HG03469 (cell line): Measurements from ENCODE around the gene SYNE3.

ENCODE experiments used
- ATAC-seq: cut with Tn5 transposase; IDR thresholded peaks from one replicate; pipeline ENCODE4 v1.9.1; 2021; ENCODE audit warnings: mild to moderate bottlenecking, moderate library complexity, moderate number of reproducible peaks; ENCODE audit not compliant: unreplicated experiment

SYNE3 gene

DNA sequence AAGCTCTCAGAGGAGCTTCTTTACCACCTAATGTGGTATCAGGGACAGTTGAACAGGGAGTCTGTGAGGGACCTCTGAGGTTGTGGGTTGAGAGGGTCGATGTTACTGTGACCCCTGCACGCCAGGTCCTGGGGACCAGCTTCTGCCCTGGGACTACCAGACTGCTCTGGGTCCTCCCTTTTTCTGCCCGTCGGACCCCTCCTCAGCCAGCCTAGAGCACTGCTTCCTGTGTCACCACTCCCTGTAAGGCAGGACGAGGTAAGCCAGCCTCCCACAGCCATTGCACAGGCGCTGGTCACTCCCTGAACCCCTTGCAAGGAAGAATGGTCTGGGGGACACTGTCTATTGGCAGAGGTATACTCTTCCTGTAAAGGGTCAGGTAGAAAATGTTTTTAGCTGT lies 38.1 kb downstream of the SYNE3 start:
- ATAC-seq = no peak

- ATAC-seq = no peak
Measured at GRCh38 chr14:95477411-95478269, 38.8 kb downstream of the SYNE3 start.

DNA sequence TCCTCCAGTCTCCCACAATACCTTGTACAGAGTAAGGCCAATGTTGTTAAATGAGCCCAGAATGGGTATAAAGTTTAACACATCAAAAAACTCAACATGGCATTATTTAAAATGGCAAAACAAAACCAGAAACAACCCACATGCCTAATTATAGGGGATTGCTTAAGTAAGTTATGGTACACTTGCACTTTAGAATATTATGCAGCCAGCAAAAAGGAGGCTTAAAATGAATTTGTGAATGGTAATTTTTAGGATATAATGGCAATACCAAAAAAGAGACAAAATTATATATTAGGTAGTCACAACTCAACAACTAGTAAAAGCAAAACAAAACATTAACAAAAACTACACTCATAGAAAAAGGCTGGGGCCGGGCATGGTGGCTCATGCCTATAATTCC lies 39.7 kb downstream of the SYNE3 start:
- no peak for ATAC-seq

- ATAC-seq = no peak
Measured at GRCh38 chr14:95475540-95476240, 40.8 kb downstream of the SYNE3 start.

GRCh38 chr14:95474941-95475340 lies 41.5 kb downstream of the SYNE3 start:
- ATAC-seq = no peak

GRCh38 chr14:95474486-95474885 lies 42.0 kb downstream of the SYNE3 start:
- no peak for ATAC-seq

- ATAC-seq = no peak
Measured at GRCh38 chr14:95472819-95473251, 43.6 kb downstream of the SYNE3 start.

DNA sequence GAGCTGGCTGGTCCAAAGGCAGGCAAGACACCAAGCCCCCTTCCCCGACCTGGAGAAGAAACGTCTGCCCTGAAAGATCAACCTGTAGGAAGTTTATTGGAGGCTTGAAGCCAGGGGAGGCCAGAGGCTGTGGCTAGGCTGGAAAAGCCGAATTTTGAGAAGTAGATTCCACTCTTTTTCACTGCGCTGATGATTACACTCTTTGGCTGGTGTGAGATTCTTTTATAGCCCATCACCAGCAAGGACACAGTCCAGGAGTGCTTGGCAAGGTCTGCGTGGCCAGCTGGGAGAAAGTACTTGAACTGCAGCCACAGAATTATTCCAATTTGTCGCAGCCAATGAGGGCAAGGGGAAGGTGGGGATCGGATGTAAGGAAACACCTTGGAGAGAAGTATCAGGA lies 45.0 kb downstream of the SYNE3 start:
- ATAC-seq = no peak

DNA sequence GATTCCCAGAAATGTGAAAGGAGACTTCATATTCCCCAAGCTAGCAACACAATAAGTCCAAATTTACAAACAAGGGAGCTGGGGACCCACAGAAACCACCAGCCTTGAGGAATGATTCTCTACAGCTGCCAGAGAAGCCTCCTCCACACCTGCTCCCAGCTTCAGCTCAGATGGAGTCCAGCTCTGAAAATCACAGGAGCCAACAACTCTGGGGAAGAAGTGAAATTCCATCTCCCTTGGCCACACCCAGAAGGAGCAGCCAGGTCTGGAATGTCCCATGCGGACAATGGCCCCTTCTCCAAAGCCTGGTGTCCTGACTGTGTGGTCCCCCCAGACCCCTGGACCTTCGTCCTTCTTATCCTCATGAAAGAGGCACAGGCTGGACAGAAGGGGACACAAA lies 45.4 kb downstream of the SYNE3 start:
- no peak for ATAC-seq

GRCh38 chr14:95469134-95469481 lies 47.3 kb downstream of the SYNE3 start:
- ATAC-seq = no peak

GRCh38 chr14:95468448-95469133 lies 47.9 kb downstream of the SYNE3 start:
- ATAC-seq = no peak

- no peak for ATAC-seq
Measured at GRCh38 chr14:95467657-95468056, 48.8 kb downstream of the SYNE3 start.

DNA sequence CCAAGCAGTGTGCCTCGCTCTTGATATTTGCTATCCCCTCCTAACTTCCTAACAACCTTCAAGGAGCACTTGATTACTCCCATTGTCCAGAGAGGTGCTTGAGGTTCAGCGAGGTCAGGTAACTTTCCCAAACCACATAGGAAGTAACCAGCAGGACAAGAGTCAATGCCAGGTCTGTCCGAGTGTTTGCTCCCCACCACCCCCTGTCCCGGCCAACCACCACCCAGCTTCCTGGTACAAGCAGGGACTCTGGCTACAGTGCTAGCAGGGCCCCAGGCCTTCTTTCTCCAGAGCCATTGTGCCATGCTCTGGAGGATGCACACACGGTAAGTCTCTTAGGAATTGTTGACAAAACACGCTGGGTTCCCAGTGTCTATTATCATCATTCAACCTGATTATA lies 49.2 kb downstream of the SYNE3 start:
- no peak for ATAC-seq
